ENCODE results near the gene GORAB.

The GORAB gene

DNA sequence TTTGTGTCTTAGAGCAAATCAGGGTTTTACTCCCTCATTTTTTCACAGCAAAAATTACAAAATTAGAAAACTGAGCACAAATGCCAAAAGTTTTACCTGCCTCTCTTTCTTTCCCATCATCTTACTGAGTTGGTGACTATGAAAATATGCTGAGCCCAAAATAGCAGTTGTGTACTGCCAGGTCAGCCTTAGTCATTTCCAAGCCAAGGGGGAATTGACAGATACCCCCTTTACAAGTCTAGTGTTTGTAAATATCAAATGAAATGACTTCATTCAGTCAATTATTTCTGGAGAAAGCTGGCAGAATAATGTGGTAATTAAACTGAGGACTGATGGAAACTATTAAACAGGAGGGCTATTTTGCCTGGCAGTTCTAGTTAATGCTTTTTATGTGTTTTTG lies 11.4 kb upstream of the GORAB start:
- TF ChIP-seq, protein P1, sequence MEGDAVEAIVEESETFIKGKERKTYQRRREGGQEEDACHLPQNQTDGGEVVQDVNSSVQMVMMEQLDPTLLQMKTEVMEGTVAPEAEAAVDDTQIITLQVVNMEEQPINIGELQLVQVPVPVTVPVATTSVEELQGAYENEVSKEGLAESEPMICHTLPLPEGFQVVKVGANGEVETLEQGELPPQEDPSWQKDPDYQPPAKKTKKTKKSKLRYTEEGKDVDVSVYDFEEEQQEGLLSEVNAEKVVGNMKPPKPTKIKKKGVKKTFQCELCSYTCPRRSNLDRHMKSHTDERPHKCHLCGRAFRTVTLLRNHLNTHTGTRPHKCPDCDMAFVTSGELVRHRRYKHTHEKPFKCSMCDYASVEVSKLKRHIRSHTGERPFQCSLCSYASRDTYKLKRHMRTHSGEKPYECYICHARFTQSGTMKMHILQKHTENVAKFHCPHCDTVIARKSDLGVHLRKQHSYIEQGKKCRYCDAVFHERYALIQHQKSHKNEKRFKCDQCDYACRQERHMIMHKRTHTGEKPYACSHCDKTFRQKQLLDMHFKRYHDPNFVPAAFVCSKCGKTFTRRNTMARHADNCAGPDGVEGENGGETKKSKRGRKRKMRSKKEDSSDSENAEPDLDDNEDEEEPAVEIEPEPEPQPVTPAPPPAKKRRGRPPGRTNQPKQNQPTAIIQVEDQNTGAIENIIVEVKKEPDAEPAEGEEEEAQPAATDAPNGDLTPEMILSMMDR (IDR thresholded peaks at IDR 0.05; ENCODE audit: insufficient read depth, low read depth, low read length, missing control alignments): no peak
- H3K4me3 ChIP-seq (ENCODE audit: low read length): no peak overlapping the region
- no peak for DNase-seq (ENCODE audit: low read depth)

DNA sequence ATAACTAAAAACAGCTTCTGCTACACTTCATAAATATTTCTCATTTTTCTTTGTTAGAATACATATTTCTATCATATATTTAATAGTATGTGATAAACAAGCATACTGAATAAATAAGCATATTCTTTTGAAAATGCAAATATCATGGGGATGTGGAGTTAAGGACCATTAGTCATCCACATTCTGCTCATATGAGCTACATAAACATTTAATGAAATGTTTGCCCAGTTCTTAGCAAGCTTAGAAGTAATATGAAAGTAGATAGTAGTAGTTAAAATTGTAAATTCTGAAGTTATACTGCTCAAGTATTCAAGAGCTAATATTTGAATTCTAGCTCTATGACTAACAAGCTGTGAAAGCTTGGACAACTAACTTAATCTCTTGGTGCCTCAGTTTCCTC lies 10.1 kb upstream of the GORAB start:
- no peak for DNase-seq (ENCODE audit: low read depth)
- H3K4me3 ChIP-seq (ENCODE audit: low read length): no peak overlapping the region
- TF ChIP-seq, protein P1 (IDR thresholded peaks at IDR 0.05; ENCODE audit: insufficient read depth, low read depth, low read length, missing control alignments): no peak

DNA sequence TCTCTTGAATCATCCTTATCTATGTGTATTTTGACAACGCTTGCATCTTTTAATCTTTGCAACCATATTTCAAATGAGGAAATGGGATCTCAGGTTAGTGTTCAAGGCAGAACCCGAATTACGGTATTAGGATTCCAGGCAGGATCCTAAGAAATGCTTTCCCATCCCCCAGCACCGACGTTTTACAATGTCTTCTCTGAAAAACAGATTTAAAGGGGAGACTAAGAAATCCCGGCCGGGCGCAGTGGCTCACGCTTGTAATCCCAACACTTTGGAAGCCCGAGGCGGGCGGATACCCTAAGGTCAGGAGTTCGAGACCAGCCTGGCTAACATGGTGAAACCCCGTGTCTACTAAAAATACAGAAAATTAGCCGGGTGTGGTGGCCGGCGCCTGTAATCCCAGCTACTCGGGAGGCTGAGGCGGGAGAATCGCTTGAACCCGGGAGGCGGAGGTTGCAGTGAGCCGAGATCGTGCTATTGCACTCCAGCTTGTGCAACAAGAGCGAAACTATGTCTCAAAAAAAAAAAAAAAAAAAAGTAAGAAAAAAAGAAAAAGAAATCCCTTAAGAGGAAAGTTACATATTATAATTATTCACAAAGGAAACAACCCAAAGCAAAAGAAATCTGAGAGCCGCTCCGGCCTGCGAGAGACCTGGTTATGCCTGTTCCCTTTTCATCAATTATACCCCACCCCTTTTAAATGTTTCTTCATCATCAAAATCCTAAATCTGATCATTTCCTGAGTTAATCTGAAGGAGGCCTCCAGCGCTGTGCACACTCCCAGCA lies 801 bp upstream of the GORAB start:
- DNase-seq (ENCODE audit: low read depth): no peak
- peak overlapping the region; percentile 91 for H3K4me3 ChIP-seq (ENCODE audit: low read length)
- TF ChIP-seq, protein P1 (IDR thresholded peaks at IDR 0.05; ENCODE audit: insufficient read depth, low read depth, low read length, missing control alignments): no peak

DNA sequence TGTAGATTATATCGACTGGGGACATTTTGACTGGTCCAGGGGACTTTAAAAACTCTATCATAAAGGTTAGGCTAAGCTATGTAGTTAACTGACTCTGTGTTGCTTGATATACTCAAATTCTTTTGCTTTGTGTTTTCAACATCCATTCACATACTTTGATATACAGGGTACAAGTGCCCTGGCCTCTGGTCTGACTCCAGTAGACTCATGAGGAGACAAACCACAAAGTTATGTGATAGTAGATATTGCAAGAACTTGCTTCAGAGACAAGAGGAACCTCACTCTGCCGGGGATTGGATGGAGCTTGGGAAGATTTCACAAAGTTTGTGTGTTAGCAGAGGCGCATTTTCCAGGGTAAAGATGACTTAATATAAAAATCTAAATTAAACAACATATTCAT lies 1.3 kb downstream of the GORAB start:
- peak overlapping the region; percentile 91 for H3K4me3 ChIP-seq (ENCODE audit: low read length)
- TF ChIP-seq, protein P1 (IDR thresholded peaks at IDR 0.05; ENCODE audit: insufficient read depth, low read depth, low read length, missing control alignments): no peak
- DNase-seq (ENCODE audit: low read depth): no peak

DNA sequence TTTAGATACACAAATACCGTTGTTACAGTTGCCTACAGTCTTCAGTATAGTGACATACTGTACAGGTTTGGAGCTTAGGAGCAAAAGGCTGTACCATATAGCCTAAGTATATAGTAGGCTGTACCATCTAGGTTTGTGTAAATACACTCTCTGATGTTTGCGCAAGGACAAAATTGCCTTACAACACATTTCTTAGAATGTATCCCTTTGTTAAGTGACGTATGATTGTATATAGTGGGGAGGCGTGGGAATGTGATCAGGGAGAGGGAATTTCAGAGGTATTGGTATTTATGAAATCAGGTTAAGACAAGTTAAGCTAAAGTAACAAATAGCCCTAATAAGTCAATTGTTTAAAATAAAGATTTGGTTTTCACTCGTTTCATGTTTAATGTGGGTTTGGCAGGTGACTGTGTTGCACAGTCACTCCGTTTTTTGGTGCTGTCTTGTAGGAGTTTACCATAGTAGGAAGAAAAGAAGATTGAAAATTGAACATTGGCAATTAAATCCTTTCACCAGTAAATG lies 2.7 kb downstream of the GORAB start:
- DNase-seq (ENCODE audit: low read depth): no peak
- H3K4me3 ChIP-seq (ENCODE audit: low read length): no peak overlapping the region
- TF ChIP-seq, protein P1 (IDR thresholded peaks at IDR 0.05; ENCODE audit: insufficient read depth, low read depth, low read length, missing control alignments): no peak

DNA sequence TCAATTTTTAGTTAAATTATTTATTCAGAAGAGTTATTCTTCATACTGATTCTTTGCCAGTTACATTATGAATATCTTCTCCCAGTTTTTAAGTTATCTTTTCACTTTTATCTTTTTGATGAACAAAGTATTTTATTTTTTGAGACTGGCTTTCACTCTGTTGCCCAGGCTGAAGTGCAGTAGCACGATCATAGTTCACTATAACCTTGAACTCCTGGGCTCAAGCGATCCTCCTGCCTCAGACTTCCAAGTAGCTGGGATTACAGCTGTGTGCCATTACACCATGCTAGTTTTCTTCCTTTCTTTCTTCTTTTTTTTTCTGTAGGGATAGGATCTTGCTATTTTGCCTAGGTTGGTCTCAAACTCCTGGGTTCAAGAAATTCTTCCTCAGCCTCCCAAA lies 3.5 kb downstream of the GORAB start:
- TF ChIP-seq, protein P1 (IDR thresholded peaks at IDR 0.05; ENCODE audit: insufficient read depth, low read depth, low read length, missing control alignments): no peak
- DNase-seq (ENCODE audit: low read depth): no peak

More for the DNA sequence above, 3.5 kb downstream of the GORAB start:
- no peak overlapping the region for H3K4me3 ChIP-seq (ENCODE audit: low read length)

Measured in epithelial cell of esophagus (primary cell).